ENCODE measurements around the gene GDF15. TPM values are rescaled to one million over a fixed set of nuclear protein-coding genes. Genes with fewer than 3 reads are reported as not detected.
"Not testable (repeated sequence)": the region's sequence is repeated elsewhere in the genome, so short reads cannot be mapped to it uniquely, and the experiment has no call there.

Gene GDF15
- total and polyA plus RNA-seq, 8 donors: 28.1 to 277 (median 43.5) TPM

GRCh38 chr19:18351544-18351943 is 34.4 kb upstream of the GDF15 start:
- intact Hi-C loops (cut with DNase I): no loop called here
- no peak for FAIRE-seq

GRCh38 chr19:18353378-18354005 is 32.5 kb upstream of the GDF15 start:
- TF ChIP-seq CTCF (IDR thresholded peaks at IDR 0.05): no peak
- no peaks in the 10 kb centered on the region for H3K9me3 ChIP-seq
- intact Hi-C loops (cut with DNase I): no loop called here
- peaks cover 0 to 10% (median 8%) of the 10 kb centered on the region in 3 donors for H3K4me1 ChIP-seq
- FAIRE-seq (no peak), ATAC-seq (no peak), DNase-seq (no peak)
- no peaks in the 10 kb centered on the region for H3K27me3 ChIP-seq
- no peak overlapping the region for H3K27ac ChIP-seq
- WGBS, 2 donors: 91% methylated on average over 8 of the region's 8 CpGs
- H3K4me3 ChIP-seq: no peak overlapping the region
- peaks cover 0 to 18% (median 4%) of the 10 kb centered on the region in 3 donors for H3K36me3 ChIP-seq

More at GRCh38 chr19:18351544-18351943, 34.4 kb upstream of the GDF15 start:
- H3K4me1 ChIP-seq: no peaks in the 10 kb centered on the region
- DNase-seq: no peak
- WGBS, 2 donors: 90 to 92% methylated on average over 7 of the region's 7 CpGs
- peaks cover 0 to 8% (median 4%) of the 10 kb centered on the region in 3 donors for H3K36me3 ChIP-seq
- no peaks in the 10 kb centered on the region for H3K27me3 ChIP-seq
- no peak overlapping the region for H3K27ac ChIP-seq
- no peak for TF ChIP-seq CTCF (IDR thresholded peaks at IDR 0.05)
- ATAC-seq: no peak
- H3K9me3 ChIP-seq: no peaks in the 10 kb centered on the region
- no peak overlapping the region for H3K4me3 ChIP-seq

- H3K27me3 ChIP-seq; H3K27ac ChIP-seq; intact Hi-C loops (cut with DNase I); DNase-seq; ATAC-seq; H3K4me1 ChIP-seq; H3K9me3 ChIP-seq; FAIRE-seq; H3K4me3 ChIP-seq: not testable (repeated sequence)
- H3K36me3 ChIP-seq: peaks cover 0 to 23% (median 4%) of the 10 kb centered on the region in 3 donors
- WGBS, 2 donors: 98% methylated on average over 6 to 7 of the region's 7 CpGs
These were observed 31.2 kb upstream of the GDF15 start for GRCh38 chr19:18354743-18355142.

GRCh38 chr19:18357041-18357440 is 28.9 kb upstream of the GDF15 start:
- intact Hi-C loops (cut with DNase I): no loop called here
- Histone ChIP-seq H3K4me1 (peaks cover 0 to 10% (median 8%) of the 10 kb centered on the region in 3 donors), H3K27me3 (no peaks in the 10 kb centered on the region), H3K27ac (peak overlapping the region in 1 of 4 donors; percentile 50), H3K9me3 (no peaks in the 10 kb centered on the region), H3K4me3 (no peak overlapping the region), H3K36me3 (peaks cover 0 to 23% (median 4%) of the 10 kb centered on the region in 3 donors)
- FAIRE-seq (no peak), DNase-seq (no peak), ATAC-seq (peak in 3 of 4 donors; percentile 4 to 15 (median 14))
- TF ChIP-seq CTCF (IDR thresholded peaks at IDR 0.05): no peak
- 76% methylated on average over 3 of the region's 3 CpGs for WGBS, 2 donors

- intact Hi-C loops (cut with DNase I): no loop called here
- Histone ChIP-seq H3K27me3 (no peaks in the 10 kb centered on the region), H3K9me3 (no peaks in the 10 kb centered on the region), H3K36me3 (peaks cover 0 to 13% (median 0%) of the 10 kb centered on the region in 3 donors), H3K4me3 (no peak overlapping the region), H3K27ac (no peak overlapping the region), H3K4me1 (peaks cover 19 to 33% (median 32%) of the 10 kb centered on the region in 3 donors)
- 92 to 96% methylated on average over 8 of the region's 8 CpGs for WGBS, 2 donors
- TF ChIP-seq CTCF (IDR thresholded peaks at IDR 0.05): no peak
- DNase-seq (no peak), FAIRE-seq (no peak), ATAC-seq (no peak)
These were observed 24.3 kb upstream of the GDF15 start for GRCh38 chr19:18361646-18362045.
